Gastrocnemius medialis (tissue), 4 donors: ENCODE measurements around the gene SPRED2. TPM values are rescaled to one million over a fixed set of nuclear protein-coding genes. Genes with fewer than 3 reads are reported as not detected.

Experiments used
- ATAC-seq, 2 donors: fragments of 150-250 bp; one replicate each; pipeline ENCODE4 v1.9.1; 2016
- DNase-seq, 2 donors: peaks; one replicate each; pipeline ENCODE4 v3.0.0-alpha.2; 2019
- H3K27ac ChIP-seq, 4 donors: fragments of 200-600 bp; sonication (generic); 1 replicate in 1 of 4; 2 replicates in 3 of 4; pipeline ENCODE4 v1.5.1; 2016 to 2018; ENCODE audit warnings: mild to moderate bottlenecking in 2 of 4, moderate library complexity in 1 of 4
- H3K27me3 ChIP-seq, 3 donors: fragments of 200-600 bp; sonication (generic) in 2 of 3; 1 replicate in 1 of 3; 2 replicates in 2 of 3; pipeline versions ENCODE4 v1.5.1 to v1.6.0; 2016 to 2019; ENCODE audit warnings: mild to moderate bottlenecking in 1 of 3, moderate library complexity in 1 of 3
- H3K36me3 ChIP-seq, 2 donors: fragments of 200-600 bp; sonication (generic) in 1 of 2; one replicate each; pipeline ENCODE4 v1.5.1; 2017 to 2018
- H3K4me1 ChIP-seq, 2 donors: fragments of 200-600 bp; sonication (generic) in 1 of 2; one replicate each; pipeline ENCODE4 v1.5.1; 2016 to 2017; ENCODE audit warnings: mild to moderate bottlenecking in 2 of 2
- H3K4me3 ChIP-seq, 4 donors: fragments of 200-600 bp; sonication (generic) in 3 of 4; 1 replicate in 1 of 4; 2 replicates in 3 of 4; pipeline ENCODE4 v1.5.1; 2016 to 2019; ENCODE audit warnings: mild to moderate bottlenecking in 2 of 4
- H3K9me3 ChIP-seq, 3 donors: fragments of 200-600 bp; sonication (generic) in 2 of 3; 1 replicate in 1 of 3; 2 replicates in 2 of 3; pipeline ENCODE4 v1.5.1; 2016 to 2019
- CTCF ChIP-seq, 5 experiments: fragments of 450-650 bp in 3 of 5; fragments of 200-600 bp in 2 of 5; sonication (generic) in 2 of 5; IDR thresholded peaks in 4 of 5; conservative IDR thresholded peaks in 1 of 5; 1 replicate in 4 of 5; 2 replicates in 1 of 5; pipeline ENCODE4 v1.5.1; 2016 to 2019; ENCODE audit warnings: antibody characterized with exemption in 5 of 5, mild to moderate bottlenecking in 3 of 5, moderate library complexity in 3 of 5
- POLR2A ChIP-seq, 2 donors: fragments of 450-650 bp; IDR thresholded peaks; one replicate each; pipeline ENCODE4 v1.6.1; 2017; ENCODE audit warnings: antibody characterized with exemption in 2 of 2, mild to moderate bottlenecking in 2 of 2, moderate library complexity in 2 of 2
- in situ Hi-C, 4 donors: fragments of 200-750 bp; cut with MboI; loops; one replicate each; pipeline versions ENCODE4 v1.15.0 to v1.8.0; 2017; ENCODE audit warnings: low sequenced_read_pairs in 4 of 4
- intact Hi-C: fragments of 100-400 bp; cut with DNase I; formaldehyde crosslinking; loops from one replicate; pipeline ENCODE4 v1.15.1; 2023; ENCODE audit warnings: low total_unique reads
- total RNA-seq, 4 donors: library from RNA; depleted of rRNA; stranded (reverse); fragments of >200 nt; gene quantifications; one replicate each; pipeline versions ENCODE4 v1.1.0 to v1.2.3, GENCODE V29; 2016

The SPRED2 gene
- total RNA-seq, 4 donors from 2014 or later: 4.1 to 12.5 (median 7.4) TPM

GRCh38 chr2:65293376-65293775, 139.0 kb downstream of the SPRED2 start:
- intact Hi-C loops: no loop called here
- no peak for TF ChIP-seq POLR2A (IDR thresholded peaks at IDR 0.05)
- TF ChIP-seq CTCF (IDR thresholded peaks at IDR 0.05 in 4 of 5, conservative IDR thresholded peaks at IDR 0.05 in 1 of 5): no peak
- Histone ChIP-seq H3K36me3 (no peaks in the 10 kb centered on the region), H3K27ac (no peak overlapping the region), H3K4me1 (peaks cover 8 to 15% of the 10 kb centered on the region in 2 donors), H3K4me3 (no peak overlapping the region), H3K9me3 (no peaks in the 10 kb centered on the region), H3K27me3 (no peaks in the 10 kb centered on the region)
- DNase-seq (no peak), ATAC-seq (no peak)
- in situ Hi-C loops: no loop called here

- Histone ChIP-seq H3K4me3 (no peak overlapping the region), H3K27ac (no peak overlapping the region), H3K27me3 (no peaks in the 10 kb centered on the region), H3K36me3 (no peaks in the 10 kb centered on the region), H3K4me1 (peaks cover 8 to 15% of the 10 kb centered on the region in 2 donors), H3K9me3 (no peaks in the 10 kb centered on the region)
- intact Hi-C loops: no loop called here
- in situ Hi-C loops: no loop called here
- DNase-seq (peak in 1 of 2 donors; percentile 46), ATAC-seq (peak; percentile 19 to 37)
- TF ChIP-seq POLR2A (IDR thresholded peaks at IDR 0.05) (no peak), CTCF (IDR thresholded peaks at IDR 0.05 in 4 of 5, conservative IDR thresholded peaks at IDR 0.05 in 1 of 5) (no peak)
Observed at GRCh38 chr2:65292461-65293011, 139.9 kb downstream of the SPRED2 start.

GRCh38 chr2:65292106-65292400, 140.3 kb downstream of the SPRED2 start:
- in situ Hi-C loops (no loop called here), intact Hi-C loops (no loop called here)
- no peak overlapping the region for H3K4me3 ChIP-seq
- peaks cover 8 to 15% of the 10 kb centered on the region in 2 donors for H3K4me1 ChIP-seq
- no peaks in the 10 kb centered on the region for H3K27me3 ChIP-seq
- no peaks in the 10 kb centered on the region for H3K9me3 ChIP-seq
- no peak overlapping the region for H3K27ac ChIP-seq
- TF ChIP-seq CTCF (IDR thresholded peaks at IDR 0.05 in 4 of 5, conservative IDR thresholded peaks at IDR 0.05 in 1 of 5) (no peak), POLR2A (IDR thresholded peaks at IDR 0.05) (no peak)
- ATAC-seq (peak in 1 of 2 donors; percentile 29), DNase-seq (no peak)
- no peaks in the 10 kb centered on the region for H3K36me3 ChIP-seq

- Histone ChIP-seq H3K36me3 (no peaks in the 10 kb centered on the region), H3K4me3 (no peak overlapping the region), H3K9me3 (no peaks in the 10 kb centered on the region), H3K27me3 (no peaks in the 10 kb centered on the region), H3K27ac (no peak overlapping the region), H3K4me1 (peaks cover 8 to 15% of the 10 kb centered on the region in 2 donors)
- DNase-seq (no peak), ATAC-seq (no peak)
- TF ChIP-seq POLR2A (IDR thresholded peaks at IDR 0.05) (no peak), CTCF (IDR thresholded peaks at IDR 0.05 in 4 of 5, conservative IDR thresholded peaks at IDR 0.05 in 1 of 5) (no peak)
- intact Hi-C loops: no loop called here
- in situ Hi-C loops: no loop called here
Observed at GRCh38 chr2:65291216-65292105, 140.9 kb downstream of the SPRED2 start.
